Naive thymus-derived CD4-positive, alpha-beta T cell (primary cell): ENCODE measurements around the gene EXPH5. TPM values are rescaled to one million over a fixed set of nuclear protein-coding genes. Genes with fewer than 3 reads are reported as not detected.

Experiments
- ATAC-seq: fragments of 150-1000 bp; cut with Tn5 transposase; 2 replicates; pipeline ENCODE4 v1.10.0; 2021; ENCODE audit warnings: mild to moderate bottlenecking, moderate library complexity
- CTCF ChIA-PET: fragments of 350-600 bp; sonication (Branson Sonifier 250); formaldehyde crosslinking; loops from one replicate; lab custom pipeline; 2021; ENCODE audit warnings: antibody characterized with exemption; lab: Charles Lee
- POLR2A ChIA-PET: fragments of 350-600 bp; sonication (Branson Sonifier 250); formaldehyde crosslinking; loops from one replicate; lab custom pipeline; 2021; ENCODE audit warnings: antibody characterized with exemption, inconsistent platforms; lab: Charles Lee
- DNase-seq, 9 donors: peaks; one replicate each; pipeline versions ENCODE4 v3.0.0 to v3.0.0-alpha.2; 2020 to 2022; ENCODE audit warnings: mixed read lengths in 1 of 9
- H3K27ac ChIP-seq: one replicate; pipeline ENCODE4 v1.7.0; 2013; ENCODE audit warnings: mild to moderate bottlenecking, low read depth, low read length, moderate library complexity
- H3K27me3 ChIP-seq, 2 donors: one replicate each; pipeline ENCODE4 v1.7.0; 2013; ENCODE audit warnings: low read length in 2 of 2, mild to moderate bottlenecking in 2 of 2, moderate library complexity in 2 of 2; ENCODE audit not compliant: control insufficient read depth in 2 of 2, insufficient read depth in 2 of 2
- H3K36me3 ChIP-seq, 3 experiments: 1 replicate in 2 of 3; 2 replicates in 1 of 3; pipeline ENCODE4 v1.7.0; 2013; ENCODE audit warnings: low read length in 3 of 3, mild to moderate bottlenecking in 3 of 3, moderate library complexity in 1 of 3; ENCODE audit not compliant: insufficient read depth in 3 of 3, control insufficient read depth in 2 of 3
- H3K4me1 ChIP-seq, 2 donors: one replicate each; pipeline ENCODE4 v1.7.0; 2013; ENCODE audit warnings: low read length in 2 of 2, mild to moderate bottlenecking in 2 of 2, moderate library complexity in 1 of 2; ENCODE audit not compliant: control insufficient read depth in 2 of 2, insufficient read depth in 2 of 2
- H3K4me3 ChIP-seq: 2 replicates; pipeline ENCODE4 v1.7.0; 2013; ENCODE audit warnings: mild to moderate bottlenecking, low read length
- H3K9me3 ChIP-seq, 3 experiments: 1 replicate in 2 of 3; 2 replicates in 1 of 3; pipeline ENCODE4 v1.7.0; 2013; ENCODE audit warnings: low read length in 3 of 3; ENCODE audit not compliant: control insufficient read depth in 2 of 3
- H3K27ac Mint-ChIP-seq, 9 donors: one replicate each; pipeline ENCODE4 v1.8.0; 2020 to 2022; ENCODE audit warnings: mixed read lengths in 9 of 9, mild to moderate bottlenecking in 8 of 9, moderate library complexity in 5 of 9, inconsistent platforms in 2 of 9
- H3K27me3 Mint-ChIP-seq, 5 donors: one replicate each; pipeline ENCODE4 v1.8.0; 2021 to 2022; ENCODE audit warnings: mixed read lengths in 5 of 5, mild to moderate bottlenecking in 1 of 5
- H3K36me3 Mint-ChIP-seq, 5 donors: one replicate each; pipeline ENCODE4 v1.8.0; 2020 to 2022; ENCODE audit warnings: mixed read lengths in 5 of 5, mild to moderate bottlenecking in 3 of 5, inconsistent platforms in 1 of 5
- H3K4me1 Mint-ChIP-seq, 7 donors: one replicate each; pipeline ENCODE4 v1.8.0; 2020 to 2022; ENCODE audit warnings: mixed read lengths in 7 of 7, mild to moderate bottlenecking in 3 of 7, inconsistent platforms in 1 of 7
- H3K4me3 Mint-ChIP-seq, 10 donors: one replicate each; pipeline ENCODE4 v1.8.0; 2020 to 2022; ENCODE audit warnings: mild to moderate bottlenecking in 10 of 10, mixed read lengths in 10 of 10, moderate library complexity in 6 of 10, inconsistent platforms in 2 of 10
- H3K9me3 Mint-ChIP-seq, 11 donors: one replicate each; pipeline ENCODE4 v1.8.0; 2020 to 2022; ENCODE audit warnings: mixed read lengths in 11 of 11, mild to moderate bottlenecking in 4 of 11, inconsistent platforms in 1 of 11, moderate library complexity in 1 of 11
- intact Hi-C, 2 donors: fragments of 100-400 bp; cut with micrococcal nuclease; formaldehyde crosslinking; loops; one replicate each; pipeline ENCODE4 v1.15.1; 2023
- polyA plus RNA-seq, 2 donors: library from polyadenylated mRNA; unstranded; fragments of 300-500 nt; fragmentation: Illumina TruSeq; gene quantifications; one replicate each; pipeline ENCODE4 v1.2.3, GENCODE V29; 2021
- total RNA-seq, 6 experiments: library from RNA in 5 of 6; stranded (reverse) in 5 of 6; gene quantifications; 1 replicate in 5 of 6; 2 replicates in 1 of 6; pipeline ENCODE4 v1.2.3 and lab custom pipeline; 2021 to 2026

The EXPH5 gene
- total and polyA plus RNA-seq, 7 experiments from 2014 or later = 0.90 to 8.3 (median 3.2) TPM

- no peak overlapping the region for H3K27ac ChIP-seq
- Mint-ChIP-seq H3K9me3 (peaks cover 0 to 2% (median 0%) of the 10 kb centered on the region in 11 donors), H3K4me3 (no peak overlapping the region), H3K36me3 (peaks cover 0 to 4% (median 0%) of the 10 kb centered on the region in 5 donors), H3K4me1 (peaks cover 8 to 14% (median 12%) of the 10 kb centered on the region in 7 donors), H3K27ac (no peak overlapping the region), H3K27me3 (peaks cover 0 to 71% (median 1%) of the 10 kb centered on the region in 5 donors)
- peaks cover 0 to 3% (median 0%) of the 10 kb centered on the region in 3 experiments for H3K36me3 ChIP-seq
- no peaks in the 10 kb centered on the region for H3K27me3 ChIP-seq
- CTCF ChIA-PET = interaction anchor here (0.8 kb wide), 1 partner anchor 180 kb away, joined by 5 read pairs; no protein-coding TSS in a partner anchor
- peaks cover 0 to 4% of the 10 kb centered on the region in 2 donors for H3K4me1 ChIP-seq
- DNase-seq = no peak
- ATAC-seq = no peak
- POLR2A ChIA-PET = no interaction called here
- H3K9me3 ChIP-seq = no peaks in the 10 kb centered on the region
- H3K4me3 ChIP-seq = no peak overlapping the region
- intact Hi-C loops = no loop called here
These were observed 4.3 kb upstream of the EXPH5 start for GRCh38 chr11:108597736-108598355.

- H3K4me3 ChIP-seq = no peak overlapping the region
- CTCF ChIA-PET = no interaction called here
- Mint-ChIP-seq H3K4me3 (no peak overlapping the region), H3K27me3 (peaks cover 0 to 73% (median 0%) of the 10 kb centered on the region in 5 donors), H3K4me1 (peaks cover 12 to 26% (median 22%) of the 10 kb centered on the region in 7 donors), H3K27ac (no peak overlapping the region), H3K9me3 (peaks cover 0 to 2% (median 0%) of the 10 kb centered on the region in 11 donors), H3K36me3 (peaks cover 0 to 4% (median 0%) of the 10 kb centered on the region in 5 donors)
- H3K4me1 ChIP-seq = peaks cover 0 to 13% of the 10 kb centered on the region in 2 donors
- ATAC-seq = no peak
- POLR2A ChIA-PET = no interaction called here
- no peak for DNase-seq
- no peaks in the 10 kb centered on the region for H3K27me3 ChIP-seq
- peaks cover 0 to 3% (median 0%) of the 10 kb centered on the region in 3 experiments for H3K36me3 ChIP-seq
- no peaks in the 10 kb centered on the region for H3K9me3 ChIP-seq
- H3K27ac ChIP-seq = no peak overlapping the region
- intact Hi-C loops = no loop called here
These were observed 3.1 kb upstream of the EXPH5 start for GRCh38 chr11:108596701-108597100.

- intact Hi-C loops = loop anchor here (1.0 to 5.0 kb wide), 16 partner anchors 53 to 1839 kb away; partner anchors contain the start of genes ACAT1 (in 2 of the 2), C11orf65 (in 2 of the 2), DDX10 (in 2 of the 2) and NPAT (in 2 of the 2)
- peak overlapping the region; percentile 90 to 100 (median 97) for H3K4me3 Mint-ChIP-seq
- H3K27me3 Mint-ChIP-seq = peaks cover 0 to 66% (median 0%) of the 10 kb centered on the region in 5 donors
- POLR2A ChIA-PET = interaction anchor here (1.2 to 2.6 kb wide), 2 partner anchors 70 to 127 kb away, joined by 4 to 11 read pairs; partner anchors contain the start of genes C11orf65 and DDX10
- no peak for DNase-seq
- peak overlapping the region in 8 of 9 donors; percentile 94 to 98 (median 95) for H3K27ac Mint-ChIP-seq
- Histone ChIP-seq H3K27me3 (no peaks in the 10 kb centered on the region), H3K36me3 (peaks cover 0 to 3% (median 0%) of the 10 kb centered on the region in 3 experiments), H3K9me3 (no peaks in the 10 kb centered on the region), H3K27ac (peak overlapping the region; percentile 40), H3K4me3 (peak overlapping the region; percentile 75), H3K4me1 (peaks cover 0 to 13% of the 10 kb centered on the region in 2 donors)
- peaks cover 12 to 27% (median 22%) of the 10 kb centered on the region in 7 donors for H3K4me1 Mint-ChIP-seq
- peaks cover 0 to 4% (median 0%) of the 10 kb centered on the region in 5 donors for H3K36me3 Mint-ChIP-seq
- ATAC-seq = no peak
- H3K9me3 Mint-ChIP-seq = peaks cover 0 to 2% (median 0%) of the 10 kb centered on the region in 11 donors
- CTCF ChIA-PET = no interaction called here
These were observed 411 bp upstream of the EXPH5 start for GRCh38 chr11:108593923-108594434.

GRCh38 chr11:108592591-108593213 is 866 bp downstream of the EXPH5 start:
- H3K4me1 Mint-ChIP-seq = peaks cover 12 to 27% (median 22%) of the 10 kb centered on the region in 7 donors
- ChIA-PET POLR2A (interaction anchor here (1.2 to 2.6 kb wide), 2 partner anchors 72 to 126 kb away, joined by 4 to 11 read pairs; partner anchors contain the start of genes C11orf65 and DDX10), CTCF (no interaction called here)
- peak overlapping the region; percentile 75 for H3K4me3 ChIP-seq
- H3K27me3 ChIP-seq = no peaks in the 10 kb centered on the region
- H3K9me3 ChIP-seq = no peaks in the 10 kb centered on the region
- H3K27ac ChIP-seq = peak overlapping the region; percentile 81
- peak overlapping the region; percentile 90 to 100 (median 97) for H3K4me3 Mint-ChIP-seq
- intact Hi-C loops = loop anchor here (1.0 to 5.0 kb wide), 16 partner anchors 55 to 1840 kb away; partner anchors contain the start of genes ACAT1 (in 2 of the 2), C11orf65 (in 2 of the 2), DDX10 (in 2 of the 2) and NPAT (in 2 of the 2)
- peak; percentile 9 to 56 (median 26) for DNase-seq
- H3K4me1 ChIP-seq = peaks cover 0 to 13% of the 10 kb centered on the region in 2 donors
- ATAC-seq = peak; percentile 16
- peaks cover 0 to 2% (median 0%) of the 10 kb centered on the region in 11 donors for H3K9me3 Mint-ChIP-seq
- peaks cover 0 to 59% (median 0%) of the 10 kb centered on the region in 5 donors for H3K27me3 Mint-ChIP-seq
- H3K27ac Mint-ChIP-seq = peak overlapping the region in 8 of 9 donors; percentile 79 to 96 (median 94)
- H3K36me3 ChIP-seq = peaks cover 0 to 3% (median 0%) of the 10 kb centered on the region in 3 experiments
- H3K36me3 Mint-ChIP-seq = peaks cover 0 to 4% (median 0%) of the 10 kb centered on the region in 5 donors

GRCh38 chr11:108591893-108592292 is 1.7 kb downstream of the EXPH5 start:
- peak overlapping the region; percentile 35 to 100 (median 97) for H3K4me3 Mint-ChIP-seq
- Histone ChIP-seq H3K4me3 (no peak overlapping the region), H3K4me1 (peaks cover 0 to 13% of the 10 kb centered on the region in 2 donors), H3K9me3 (no peaks in the 10 kb centered on the region), H3K36me3 (peaks cover 0 to 3% (median 0%) of the 10 kb centered on the region in 3 experiments), H3K27ac (no peak overlapping the region), H3K27me3 (no peaks in the 10 kb centered on the region)
- peaks cover 12 to 28% (median 25%) of the 10 kb centered on the region in 7 donors for H3K4me1 Mint-ChIP-seq
- intact Hi-C loops = loop anchor here (2.0 to 5.0 kb wide), 9 partner anchors 55 to 1841 kb away; partner anchors contain the start of genes ACAT1 (in 1 of the 2), ATM (in 1 of the 2), CWF19L2 (in 1 of the 2) and DDX10 (in 1 of the 2)
- POLR2A ChIA-PET = no interaction called here
- H3K9me3 Mint-ChIP-seq = peaks cover 0 to 2% (median 0%) of the 10 kb centered on the region in 11 donors
- H3K36me3 Mint-ChIP-seq = peaks cover 0 to 4% (median 0%) of the 10 kb centered on the region in 5 donors
- H3K27me3 Mint-ChIP-seq = peaks cover 0 to 57% (median 0%) of the 10 kb centered on the region in 5 donors
- DNase-seq = no peak
- peak overlapping the region in 4 of 9 donors; percentile 7 to 94 (median 42) for H3K27ac Mint-ChIP-seq
- ATAC-seq = no peak
- CTCF ChIA-PET = no interaction called here

- Mint-ChIP-seq H3K4me1 (peaks cover 5 to 26% (median 24%) of the 10 kb centered on the region in 7 donors), H3K27ac (no peak overlapping the region), H3K27me3 (peaks cover 0 to 34% (median 0%) of the 10 kb centered on the region in 5 donors), H3K36me3 (peaks cover 0 to 4% (median 0%) of the 10 kb centered on the region in 5 donors), H3K4me3 (no peak overlapping the region), H3K9me3 (peaks cover 0 to 2% (median 0%) of the 10 kb centered on the region in 11 donors)
- ChIA-PET POLR2A (interaction anchor here (0.6 kb wide), 1 partner anchor 1132 kb away, joined by 3 read pairs; the partner anchor contains the start of gene CWF19L2), CTCF (interaction anchor here (0.7 to 1.0 kb wide), 2 partner anchors 367 to 473 kb away, joined by 3 read pairs; partner anchors contain the start of gene NPAT)
- intact Hi-C loops = no loop called here
- no peaks in the 10 kb centered on the region for H3K9me3 ChIP-seq
- no peak for ATAC-seq
- no peaks in the 10 kb centered on the region for H3K27me3 ChIP-seq
- no peak overlapping the region for H3K27ac ChIP-seq
- DNase-seq = no peak
- no peak overlapping the region for H3K4me3 ChIP-seq
- peaks cover 0 to 13% of the 10 kb centered on the region in 2 donors for H3K4me1 ChIP-seq
- peaks cover 0 to 3% (median 0%) of the 10 kb centered on the region in 3 experiments for H3K36me3 ChIP-seq
These were observed 4.4 kb downstream of the EXPH5 start for GRCh38 chr11:108589136-108589535.
